Stimulated activated CD8-positive, alpha-beta memory T cell treated with anti-CD3 and anti-CD28 coated beads, Interleukin-12 subunit alpha, Interleukin-12 subunit beta, amount 100 ng/mL, for 1 hour (primary cell): ENCODE results near the gene RNF225.
"Not testable (repeated sequence)": the region's sequence is repeated elsewhere in the genome, so short reads cannot be mapped to it uniquely, and the experiment has no call there.

Experiments used
- DNase-seq: peaks from one replicate; pipeline ENCODE4 v3.0.0-alpha.2; 2020; ENCODE audit warnings: low read depth

The RNF225 gene

GRCh38 chr19:58409010-58409790 lies 13.7 kb downstream of the RNF225 start:
- DNase-seq: no peak

DNA sequence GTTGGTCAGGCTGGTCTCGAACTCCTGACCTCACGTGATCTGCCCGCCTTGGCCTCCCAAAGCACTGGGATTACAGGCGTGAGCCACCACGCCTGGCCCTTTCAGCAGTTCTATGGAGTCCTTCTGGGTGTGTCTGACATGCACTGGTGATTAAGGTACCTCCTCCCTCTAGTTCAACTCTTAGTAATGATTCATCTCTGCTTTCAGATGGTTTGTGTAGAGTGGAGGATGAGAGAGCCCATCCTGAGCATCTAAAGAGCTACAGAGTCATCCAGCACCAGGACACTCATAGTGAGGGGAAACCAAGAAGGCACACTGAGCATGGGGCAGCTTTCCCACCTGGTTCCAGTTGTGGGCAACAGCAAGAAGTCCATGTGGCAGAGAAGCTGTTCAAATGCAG lies 21.1 kb downstream of the RNF225 start:
- no peak for DNase-seq

DNA sequence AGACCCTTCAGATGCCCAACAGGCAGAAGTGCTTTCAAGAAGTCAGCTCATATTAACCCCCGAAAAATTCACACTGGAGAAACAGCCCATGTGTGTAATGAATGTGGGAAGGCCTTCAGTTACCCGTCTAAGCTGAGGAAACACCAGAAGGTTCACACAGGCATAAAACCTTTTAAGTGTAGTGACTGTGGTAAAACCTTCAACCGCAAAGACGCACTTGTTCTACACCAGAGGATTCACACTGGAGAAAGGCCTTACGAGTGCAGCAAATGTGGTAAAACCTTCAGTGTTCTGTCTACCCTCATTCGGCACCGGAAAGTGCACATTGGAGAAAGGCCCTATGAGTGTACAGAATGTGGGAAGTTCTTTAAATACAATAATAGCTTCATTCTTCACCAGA lies 21.6 kb downstream of the RNF225 start:
- no peak for DNase-seq

DNA sequence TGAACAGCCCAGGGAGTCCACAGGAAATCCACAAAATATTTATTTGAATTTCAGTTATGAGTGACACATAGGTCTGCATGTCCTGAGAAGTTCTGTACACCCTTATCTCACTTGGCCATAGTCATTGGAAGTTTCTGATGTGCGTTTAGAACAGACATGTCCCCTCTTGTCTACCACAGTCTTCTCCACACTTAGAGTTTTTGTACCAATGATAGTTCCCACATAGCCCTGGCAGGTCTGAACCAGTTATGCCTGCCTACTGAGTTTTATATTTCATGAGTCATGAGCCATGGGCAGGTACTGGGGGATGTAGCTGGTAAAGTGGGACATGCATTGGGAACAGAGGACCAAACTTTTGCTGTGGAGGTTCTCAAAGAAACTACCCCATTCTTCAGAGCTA lies 33.2 kb downstream of the RNF225 start:
- no peak for DNase-seq

DNA sequence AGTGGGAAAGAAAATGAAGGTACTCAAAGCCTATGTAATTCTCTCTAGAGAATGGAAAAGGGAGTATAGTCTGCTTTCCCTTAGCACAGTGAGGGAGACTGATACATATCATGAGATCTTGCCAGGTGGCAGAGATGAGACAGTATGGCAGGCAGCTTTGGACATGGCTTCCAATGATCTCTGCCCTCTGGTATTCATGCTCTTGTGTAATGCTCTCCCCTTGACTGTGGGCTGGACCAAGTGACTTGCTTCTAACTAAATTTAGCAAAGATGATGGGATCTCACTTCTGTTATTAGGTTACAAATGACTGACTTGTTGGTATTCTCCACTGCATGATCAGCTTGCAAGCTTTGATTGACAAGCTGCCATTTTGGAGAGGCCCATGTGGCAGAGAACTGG lies 34.3 kb downstream of the RNF225 start:
- DNase-seq: no peak

- DNase-seq: no peak
Observed at GRCh38 chr19:58434217-58434616, 38.8 kb downstream of the RNF225 start.

DNA sequence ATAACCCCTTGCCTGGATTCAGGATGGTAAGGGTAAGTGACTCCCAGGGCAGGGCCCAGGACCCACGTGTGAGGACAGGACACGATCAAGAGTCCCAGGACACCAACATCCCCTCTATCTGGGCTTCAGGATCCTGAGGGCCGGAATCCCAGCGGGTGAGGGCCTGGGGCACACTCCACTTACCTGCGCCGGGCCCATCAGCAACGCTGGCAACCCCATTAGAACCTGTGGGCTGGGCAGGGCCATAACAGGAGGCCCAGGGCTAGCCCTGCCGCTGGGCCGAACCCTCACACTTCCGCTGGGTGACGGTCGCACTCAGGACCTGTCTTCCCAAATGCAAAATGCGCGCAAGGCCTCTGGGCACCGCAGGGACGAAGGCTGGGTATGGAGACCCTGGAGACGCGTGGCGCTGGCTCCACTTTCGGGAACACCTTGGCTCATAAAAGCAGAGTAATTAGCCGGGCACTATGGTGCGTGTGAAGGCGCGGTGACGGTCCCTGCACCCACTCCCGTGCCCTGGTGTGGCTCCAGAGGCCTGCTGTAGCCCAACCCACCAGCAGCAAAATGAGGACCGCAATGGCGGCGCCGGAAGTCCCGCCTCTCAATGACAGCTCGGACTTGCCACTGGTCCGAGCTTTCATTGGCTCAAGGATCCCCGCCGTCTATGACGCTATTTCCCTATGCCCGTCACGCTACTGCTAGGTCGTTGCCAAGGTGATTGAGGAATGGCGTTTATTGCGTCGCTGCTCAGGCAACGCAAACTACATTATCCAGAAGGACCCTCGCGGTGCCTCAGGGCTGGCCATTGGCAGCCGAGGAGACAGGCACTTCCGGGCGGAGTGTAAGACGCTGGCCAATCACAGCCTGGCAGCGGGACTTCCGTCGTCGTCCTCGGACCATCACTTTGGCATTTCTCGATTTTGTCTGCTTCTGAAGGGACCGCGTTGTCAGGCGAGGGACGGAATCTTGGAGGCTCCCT lies 44.4 kb downstream of the RNF225 start, which contains the start of gene ZNF132:
ZNF132 (minus strand) TSS at position 578 of the 979 bp plus-strand sequence; CDS start at position 246, 332 bp downstream.
- DNase-seq: peak; percentile 89

GRCh38 chr19:58440556-58440955 lies 45.1 kb downstream of the RNF225 start:
- no peak for DNase-seq

DNA sequence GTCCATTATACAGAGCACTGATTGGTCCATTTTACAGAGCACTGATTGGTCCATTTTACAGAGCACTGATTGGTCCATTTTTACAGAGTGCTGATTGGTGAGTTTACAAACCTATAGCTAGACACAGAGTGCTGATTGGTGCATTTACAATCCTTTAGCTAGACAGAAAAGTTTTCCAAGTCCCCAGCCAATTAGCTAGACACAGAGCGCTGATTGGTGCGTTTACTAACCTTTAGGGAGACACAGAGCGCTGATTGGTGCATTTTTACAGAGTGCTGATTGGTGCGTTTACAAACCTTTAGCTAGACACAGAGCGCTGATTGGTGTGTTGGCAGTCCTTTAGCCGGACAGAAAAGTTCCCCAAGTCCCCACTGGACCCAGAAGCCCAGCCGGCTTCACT lies 47.5 kb downstream of the RNF225 start:
- not testable (repeated sequence) for DNase-seq
